Measurements from ENCODE around the gene PRPF8. TPM values are rescaled to one million over a fixed set of nuclear protein-coding genes. Genes with fewer than 3 reads are reported as not detected.

The PRPF8 gene
- total RNA-seq, 1 donor from 2014 or later, result 263 TPM

DNA sequence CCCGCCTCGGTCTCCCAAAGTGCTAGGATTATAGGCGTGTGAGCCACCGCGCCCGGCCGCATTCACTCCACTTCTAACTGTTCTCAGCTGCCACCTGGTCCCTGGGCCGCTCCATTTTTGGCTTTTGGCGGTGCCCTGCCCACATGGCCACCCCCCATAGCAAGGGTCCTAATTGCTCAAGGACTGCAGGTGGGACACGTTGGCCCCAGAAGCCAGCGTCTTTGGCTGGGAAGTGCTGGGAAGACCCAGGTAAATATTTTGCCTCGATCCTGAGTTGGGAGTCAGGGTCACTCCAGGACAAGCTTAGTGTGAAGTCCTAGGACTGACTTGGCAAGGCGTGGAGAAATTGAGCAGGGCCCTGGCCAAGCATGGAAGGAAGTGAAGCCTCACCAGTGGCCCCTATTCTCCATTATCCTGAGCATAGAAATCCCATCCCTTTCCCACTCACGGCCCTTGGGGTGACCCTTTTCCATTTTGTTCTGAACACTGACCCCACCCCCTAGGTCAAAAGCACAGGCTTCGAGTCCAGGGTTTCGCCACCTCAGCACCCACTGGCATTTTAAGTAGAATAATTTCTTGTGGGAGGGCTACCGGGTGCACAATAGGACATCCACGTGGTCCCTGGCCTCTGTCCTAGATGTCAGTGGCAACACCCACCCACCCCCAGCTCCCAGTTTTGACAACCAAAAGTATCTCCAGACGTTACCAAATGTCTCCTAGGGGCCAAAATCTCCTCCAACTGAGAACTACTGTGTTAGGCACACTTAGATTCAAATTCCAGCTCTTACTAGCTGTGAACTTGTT is 33.9 kb upstream of the PRPF8 start:
- Histone ChIP-seq H3K36me3 (peaks cover 6% of the 10 kb centered on the region), H3K27ac (peak overlapping the region; percentile 94), H3K4me1 (peaks cover 40% of the 10 kb centered on the region), H3K9me3 (no peaks in the 10 kb centered on the region), H3K4me3 (peak overlapping the region; percentile 61), H3K27me3 (no peaks in the 10 kb centered on the region)
- peak; percentile 67 for DNase-seq
- no peak for ATAC-seq
- intact Hi-C loops (cut with DNase I), result loop anchor here (10.0 kb wide), 2 partner anchors 66 to 106 kb away; partner anchors contain the start of gene SMYD4
- TF ChIP-seq, protein P1, sequence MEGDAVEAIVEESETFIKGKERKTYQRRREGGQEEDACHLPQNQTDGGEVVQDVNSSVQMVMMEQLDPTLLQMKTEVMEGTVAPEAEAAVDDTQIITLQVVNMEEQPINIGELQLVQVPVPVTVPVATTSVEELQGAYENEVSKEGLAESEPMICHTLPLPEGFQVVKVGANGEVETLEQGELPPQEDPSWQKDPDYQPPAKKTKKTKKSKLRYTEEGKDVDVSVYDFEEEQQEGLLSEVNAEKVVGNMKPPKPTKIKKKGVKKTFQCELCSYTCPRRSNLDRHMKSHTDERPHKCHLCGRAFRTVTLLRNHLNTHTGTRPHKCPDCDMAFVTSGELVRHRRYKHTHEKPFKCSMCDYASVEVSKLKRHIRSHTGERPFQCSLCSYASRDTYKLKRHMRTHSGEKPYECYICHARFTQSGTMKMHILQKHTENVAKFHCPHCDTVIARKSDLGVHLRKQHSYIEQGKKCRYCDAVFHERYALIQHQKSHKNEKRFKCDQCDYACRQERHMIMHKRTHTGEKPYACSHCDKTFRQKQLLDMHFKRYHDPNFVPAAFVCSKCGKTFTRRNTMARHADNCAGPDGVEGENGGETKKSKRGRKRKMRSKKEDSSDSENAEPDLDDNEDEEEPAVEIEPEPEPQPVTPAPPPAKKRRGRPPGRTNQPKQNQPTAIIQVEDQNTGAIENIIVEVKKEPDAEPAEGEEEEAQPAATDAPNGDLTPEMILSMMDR (IDR thresholded peaks at IDR 0.05), result no peak

DNA sequence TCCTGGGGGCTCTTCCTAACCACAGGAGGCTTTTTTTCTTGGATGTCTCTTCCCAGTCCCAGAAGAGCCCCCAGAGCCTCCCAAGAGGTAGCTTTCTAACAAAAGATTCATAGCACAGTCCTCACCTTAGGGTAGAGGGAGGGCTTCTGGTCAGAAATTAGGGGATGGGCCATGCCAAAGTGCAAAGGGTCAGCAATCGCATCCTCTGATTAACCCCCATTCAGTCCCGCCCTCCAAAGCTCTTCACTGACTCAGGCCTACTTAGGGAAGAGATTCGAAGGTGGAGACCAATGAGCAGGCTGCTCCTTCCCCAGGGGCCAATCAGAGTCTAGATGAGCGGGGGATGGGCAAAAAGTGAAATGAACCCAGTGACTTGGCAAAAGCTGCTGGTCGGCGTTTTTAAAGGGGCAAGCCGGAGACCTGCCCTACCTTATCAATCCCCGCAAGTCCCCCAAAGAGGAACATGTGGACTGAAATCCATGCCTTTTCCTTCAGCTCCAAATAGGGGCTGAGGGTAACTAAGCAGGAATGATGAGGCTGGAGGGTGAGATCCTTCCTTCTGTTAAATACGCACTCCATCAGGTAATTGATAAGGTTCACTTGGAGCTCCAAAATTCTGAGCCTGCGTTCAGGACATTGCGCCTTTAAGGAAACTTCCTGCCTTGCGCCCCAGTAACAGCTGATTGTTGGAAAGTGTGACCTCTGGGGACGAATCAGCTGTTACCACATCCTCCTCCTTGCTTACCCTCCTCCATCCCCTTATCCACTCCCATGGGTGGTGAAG is 32.4 kb upstream of the PRPF8 start:
- DNase-seq, result peak; percentile 89
- TF ChIP-seq, protein P1 (IDR thresholded peaks at IDR 0.05), result peak; percentile 3
- peak; percentile 71 for ATAC-seq
- H3K27ac ChIP-seq, result peak overlapping the region; percentile 94
- intact Hi-C loops (cut with DNase I), result loop anchor here (10.0 kb wide), 2 partner anchors 68 to 108 kb away; partner anchors contain the start of gene SMYD4
- H3K4me1 ChIP-seq, result peaks cover 44% of the 10 kb centered on the region
- no peaks in the 10 kb centered on the region for H3K27me3 ChIP-seq
- H3K36me3 ChIP-seq, result peaks cover 21% of the 10 kb centered on the region
- H3K4me3 ChIP-seq, result peak overlapping the region; percentile 61
- no peaks in the 10 kb centered on the region for H3K9me3 ChIP-seq

DNA sequence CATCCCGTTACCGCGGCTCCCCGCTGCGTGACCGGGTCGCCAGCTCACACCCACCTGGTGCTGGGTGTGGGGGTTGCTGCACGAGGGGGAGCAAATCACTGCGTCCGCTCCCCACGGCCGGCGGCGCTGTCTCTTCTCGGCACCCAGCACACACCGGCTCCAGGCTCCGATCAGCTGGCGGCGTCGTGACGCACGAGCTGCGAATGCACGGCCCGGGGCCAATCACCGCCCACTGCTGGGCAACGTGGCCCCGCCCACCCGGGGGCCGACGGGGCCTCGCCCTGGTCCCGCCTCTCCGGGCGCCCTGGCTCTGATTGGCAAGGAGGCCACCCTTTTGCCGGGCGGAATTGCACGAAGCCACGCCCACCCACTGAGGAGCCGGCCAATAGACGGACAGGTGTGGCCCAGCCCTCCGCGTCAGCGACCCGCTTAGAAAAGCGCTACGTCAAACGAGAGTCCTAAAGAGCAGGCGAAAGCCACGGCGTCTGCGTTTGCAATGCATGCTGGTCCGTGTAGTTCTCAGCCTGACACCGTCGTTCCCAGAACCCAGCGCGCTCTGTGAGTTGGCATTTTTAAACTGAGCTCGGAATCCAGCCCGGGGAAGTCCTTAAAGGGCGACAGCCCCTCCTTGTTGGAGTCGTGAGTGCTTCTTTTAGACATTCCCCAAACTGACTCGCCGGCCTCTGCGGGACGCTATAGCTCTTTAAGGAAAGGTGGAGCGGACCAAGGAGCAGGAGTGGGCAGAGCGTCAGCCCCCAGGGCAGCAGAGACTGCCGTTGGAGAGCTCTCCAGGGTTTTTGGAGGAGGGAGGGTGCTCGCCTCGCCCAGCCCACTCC is 31.6 kb upstream of the PRPF8 start:
- intact Hi-C loops (cut with DNase I), result loop anchor here (10.0 kb wide), 2 partner anchors 69 to 109 kb away; partner anchors contain the start of gene SMYD4
- Histone ChIP-seq H3K4me1 (peaks cover 50% of the 10 kb centered on the region), H3K27ac (peak overlapping the region; percentile 98), H3K4me3 (peak overlapping the region; percentile 90), H3K27me3 (no peaks in the 10 kb centered on the region), H3K9me3 (no peaks in the 10 kb centered on the region), H3K36me3 (peaks cover 29% of the 10 kb centered on the region)
- ATAC-seq, result peak; percentile 84
- TF ChIP-seq, protein P1 (IDR thresholded peaks at IDR 0.05), result peak; percentile 12
- peak; percentile 100 for DNase-seq

DNA sequence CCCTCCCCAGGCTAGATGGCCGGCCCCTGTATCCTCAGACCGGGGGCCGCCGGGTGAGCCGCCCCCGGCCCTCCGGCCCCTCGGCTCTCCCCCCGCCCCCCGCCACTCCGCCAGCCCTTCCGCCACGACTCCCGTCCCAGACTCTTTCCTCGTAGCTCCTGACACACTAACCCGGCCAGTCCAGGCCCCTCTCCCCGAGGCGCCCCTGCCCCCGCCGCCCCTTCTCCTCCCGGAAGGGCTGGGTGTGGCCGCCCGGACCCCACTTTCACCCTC is 31.1 kb upstream of the PRPF8 start:
- ATAC-seq (no peak), DNase-seq (no peak)
- Histone ChIP-seq H3K9me3 (no peaks in the 10 kb centered on the region), H3K27ac (peak overlapping the region; percentile 98), H3K4me3 (peak overlapping the region; percentile 90), H3K4me1 (peaks cover 50% of the 10 kb centered on the region), H3K36me3 (peaks cover 32% of the 10 kb centered on the region), H3K27me3 (no peaks in the 10 kb centered on the region)
- intact Hi-C loops (cut with DNase I), result loop anchor here (10.0 kb wide), 2 partner anchors 69 to 109 kb away; partner anchors contain the start of gene SMYD4
- TF ChIP-seq, protein P1 (IDR thresholded peaks at IDR 0.05), result no peak
